NCI-H524 treated with DMSO at 0.1 percent for 48 hours (cell line): Measurements from ENCODE around the gene LUZP2.

ENCODE experiments used
- DNase-seq: peaks from one replicate; lab custom pipeline; 2025; lab: John Stamatoyannopoulos, UW

The LUZP2 gene

DNA sequence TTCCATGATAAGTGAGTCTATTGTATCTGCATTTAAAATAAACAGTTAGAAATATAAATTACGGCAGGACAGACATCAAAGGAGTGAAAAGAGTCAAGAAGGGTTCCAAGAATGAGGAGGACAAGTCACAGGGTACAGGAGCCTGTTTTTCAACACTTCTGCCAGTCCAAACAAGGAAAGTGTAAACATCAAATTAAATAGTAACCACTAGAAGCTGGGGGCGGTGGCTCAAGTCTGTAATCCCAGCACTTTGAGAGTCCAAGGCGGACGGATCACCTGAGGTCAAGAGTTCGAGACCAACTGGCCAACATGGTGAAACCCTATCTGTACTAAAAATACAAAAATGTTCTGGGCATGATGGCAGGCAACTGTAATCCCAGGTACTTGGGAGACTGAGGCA lies 219.6 kb downstream of the LUZP2 start:
- DNase-seq = no peak

DNA sequence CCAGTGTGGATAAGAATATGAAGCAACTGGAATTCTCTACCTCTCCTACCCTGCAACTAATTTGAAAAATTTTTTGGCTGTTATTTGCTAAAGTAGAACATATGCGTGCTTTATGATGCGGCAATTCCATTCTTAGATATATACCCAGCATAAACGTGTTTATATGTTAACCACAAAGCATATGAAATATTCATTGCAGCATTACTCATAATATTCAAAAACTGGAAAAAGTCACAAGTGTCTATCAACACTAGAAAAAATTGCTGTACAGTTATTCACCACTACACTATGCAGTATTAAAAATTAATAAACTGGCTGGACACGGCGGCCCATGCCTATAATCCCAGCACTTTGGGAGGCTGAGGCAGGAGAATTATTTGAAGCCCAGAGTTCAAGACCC lies 226.4 kb downstream of the LUZP2 start:
- no peak for DNase-seq

GRCh38 chr11:24731554-24731953 lies 234.7 kb downstream of the LUZP2 start:
- DNase-seq = no peak

- DNase-seq = no peak
These were observed 237.9 kb downstream of the LUZP2 start for GRCh38 chr11:24734742-24735237.

GRCh38 chr11:24738972-24739371 lies 242.1 kb downstream of the LUZP2 start:
- DNase-seq = no peak

- no peak for DNase-seq
These were observed 242.8 kb downstream of the LUZP2 start for GRCh38 chr11:24739637-24740036.

- DNase-seq = no peak
These were observed 250.7 kb downstream of the LUZP2 start for GRCh38 chr11:24747275-24748251.

DNA sequence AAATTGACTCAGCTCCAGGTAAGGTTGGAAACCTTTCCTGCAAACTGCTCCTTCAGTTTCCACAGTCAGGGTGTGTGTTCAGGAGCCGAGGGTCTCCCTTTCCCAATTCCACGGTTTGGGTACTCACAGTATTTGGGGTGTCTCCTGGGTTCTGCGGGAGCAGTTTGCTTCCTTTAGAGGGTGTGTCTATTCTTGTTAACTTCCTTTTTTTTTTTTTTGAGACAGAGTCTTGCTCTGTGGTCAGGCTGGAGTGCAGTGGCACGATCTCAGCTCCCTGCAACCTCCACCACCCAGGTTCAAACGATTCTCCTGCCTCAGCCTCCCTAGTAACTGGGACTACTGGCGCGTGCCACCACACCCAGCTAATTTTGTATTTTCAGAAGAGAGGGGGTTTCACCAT lies 251.4 kb downstream of the LUZP2 start:
- no peak for DNase-seq

GRCh38 chr11:24754406-24754805 lies 257.6 kb downstream of the LUZP2 start:
- DNase-seq = no peak

DNA sequence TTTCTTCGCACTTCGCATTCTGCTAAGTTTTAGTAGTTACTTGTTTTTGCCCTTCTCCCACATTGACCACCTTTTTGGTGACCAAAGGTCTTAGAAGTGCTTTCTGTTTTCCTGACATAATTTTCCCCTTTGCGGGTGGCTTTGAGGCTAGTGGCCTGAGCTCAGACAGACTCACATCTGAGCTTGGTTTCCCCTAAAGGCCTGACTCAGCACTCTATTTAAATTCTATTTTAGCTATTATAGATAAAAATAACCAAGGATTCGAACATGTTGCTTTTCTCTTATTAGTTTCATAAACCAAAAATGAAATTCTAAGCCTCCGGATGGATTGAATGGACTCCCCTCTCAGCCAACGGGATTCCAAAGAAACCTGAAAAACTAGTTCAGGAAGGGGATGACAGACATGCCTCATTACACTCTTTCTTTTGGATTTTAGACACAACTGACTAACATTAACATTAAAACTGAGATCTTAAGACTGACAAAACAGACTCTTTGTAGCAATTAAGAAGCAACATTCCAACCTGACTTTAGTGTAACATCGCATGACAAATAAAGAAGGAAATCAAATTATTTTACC lies 258.5 kb downstream of the LUZP2 start:
- no peak for DNase-seq

DNA sequence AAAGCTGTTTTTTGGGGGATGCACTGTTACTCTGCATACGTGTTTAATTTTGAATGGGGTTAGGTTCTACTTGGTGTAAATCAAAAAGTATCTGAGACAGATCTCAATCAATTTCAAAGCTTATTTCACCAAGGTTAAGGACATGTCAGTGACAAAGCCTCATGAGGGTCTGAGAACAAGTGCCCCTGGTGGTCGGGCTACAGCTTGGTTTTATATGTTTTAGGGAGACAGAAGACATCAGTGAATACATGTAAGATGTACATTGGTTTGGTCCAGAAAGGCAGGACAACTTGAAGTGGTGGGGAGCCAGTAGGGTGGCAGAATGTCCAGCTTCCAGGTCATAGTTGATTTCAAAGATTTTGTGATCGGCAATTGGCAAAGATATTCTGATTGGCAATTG lies 262.9 kb downstream of the LUZP2 start:
- DNase-seq = no peak

DNA sequence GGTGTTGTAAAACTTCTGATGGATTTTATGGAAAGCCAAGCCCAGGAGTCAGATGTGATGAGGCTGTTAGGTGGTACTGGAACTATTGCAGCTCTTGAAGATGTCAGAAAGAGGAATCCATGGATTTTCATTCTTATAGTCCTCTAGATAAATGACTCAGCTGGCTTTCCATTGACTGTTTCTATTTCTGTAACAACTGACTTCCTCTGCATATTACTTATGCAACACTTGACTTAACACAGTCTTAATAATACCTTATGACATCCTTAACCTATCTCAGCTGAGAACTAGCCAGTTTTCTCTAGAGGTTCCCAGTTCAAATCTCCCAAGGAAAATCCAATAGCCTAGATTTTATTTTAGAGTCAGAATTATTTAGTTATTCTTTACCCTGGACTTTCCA lies 263.8 kb downstream of the LUZP2 start:
- DNase-seq = no peak

GRCh38 chr11:24762076-24762475 lies 265.2 kb downstream of the LUZP2 start:
- no peak for DNase-seq

- DNase-seq = no peak
These were observed 270.6 kb downstream of the LUZP2 start for GRCh38 chr11:24767411-24767810.

GRCh38 chr11:24773322-24773721 lies 276.5 kb downstream of the LUZP2 start:
- no peak for DNase-seq

GRCh38 chr11:24779791-24780190 lies 282.9 kb downstream of the LUZP2 start:
- DNase-seq = no peak

- DNase-seq = no peak
These were observed 284.4 kb downstream of the LUZP2 start for GRCh38 chr11:24781288-24781687.

GRCh38 chr11:24793479-24793878 lies 296.6 kb downstream of the LUZP2 start:
- no peak for DNase-seq

- DNase-seq = no peak
These were observed 297.2 kb downstream of the LUZP2 start for GRCh38 chr11:24794064-24794463.

DNA sequence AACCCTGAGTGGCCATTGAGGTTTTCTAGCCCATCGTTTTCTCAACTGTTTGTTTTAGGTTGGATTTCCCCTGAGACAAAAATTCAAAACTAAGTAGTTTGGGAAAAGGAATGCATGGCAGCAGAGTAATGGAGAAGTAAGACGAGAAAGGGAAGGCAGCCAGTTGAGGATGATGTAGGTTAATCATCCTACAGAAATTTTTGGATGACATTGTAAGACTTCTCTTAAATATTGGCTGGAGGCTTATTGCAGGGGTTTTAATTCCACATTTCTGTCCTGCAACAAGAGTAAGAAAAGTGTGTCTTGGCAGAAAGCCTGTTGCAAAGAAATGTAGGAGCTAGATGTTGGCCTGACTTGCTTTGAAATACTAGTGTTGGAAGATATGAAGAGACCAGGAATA lies 308.8 kb downstream of the LUZP2 start:
- no peak for DNase-seq

DNA sequence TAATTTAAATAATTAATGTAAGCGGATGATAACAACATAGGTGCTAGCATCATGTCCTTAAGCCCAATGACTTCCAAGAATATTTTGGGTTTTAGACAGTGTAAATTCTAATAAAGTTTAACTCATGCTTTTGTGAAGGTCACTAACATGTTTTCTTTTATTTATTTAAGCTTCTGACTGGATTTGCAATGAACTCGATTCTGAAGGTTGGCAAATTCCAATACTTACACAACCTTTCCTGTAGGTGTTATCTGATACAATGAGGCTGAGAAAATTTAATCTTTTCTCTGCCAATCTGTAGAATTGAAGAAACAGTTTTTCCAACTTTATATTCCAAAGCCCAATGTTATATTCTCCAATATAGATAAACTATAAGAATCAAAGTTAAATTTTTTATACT lies 311.3 kb downstream of the LUZP2 start:
- no peak for DNase-seq

DNA sequence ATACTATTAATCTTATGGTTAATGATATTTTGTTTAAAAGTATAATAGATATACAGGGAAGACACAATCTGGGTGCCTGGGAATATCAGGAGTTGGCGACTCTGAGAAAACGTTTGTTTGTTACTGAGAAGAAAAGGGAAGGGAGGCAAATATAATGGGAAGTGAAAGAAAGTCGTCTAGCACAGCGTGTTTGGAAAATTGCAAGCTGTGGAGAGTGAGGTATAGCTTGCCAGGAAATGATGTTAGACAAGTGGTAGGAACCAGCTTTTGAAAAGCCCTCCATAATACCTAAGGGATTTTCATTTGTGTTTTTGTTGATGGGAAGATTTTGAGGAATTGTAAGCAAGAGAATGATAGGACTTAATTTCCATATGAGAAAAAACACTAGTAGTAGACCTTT lies 322.2 kb downstream of the LUZP2 start:
- no peak for DNase-seq

DNA sequence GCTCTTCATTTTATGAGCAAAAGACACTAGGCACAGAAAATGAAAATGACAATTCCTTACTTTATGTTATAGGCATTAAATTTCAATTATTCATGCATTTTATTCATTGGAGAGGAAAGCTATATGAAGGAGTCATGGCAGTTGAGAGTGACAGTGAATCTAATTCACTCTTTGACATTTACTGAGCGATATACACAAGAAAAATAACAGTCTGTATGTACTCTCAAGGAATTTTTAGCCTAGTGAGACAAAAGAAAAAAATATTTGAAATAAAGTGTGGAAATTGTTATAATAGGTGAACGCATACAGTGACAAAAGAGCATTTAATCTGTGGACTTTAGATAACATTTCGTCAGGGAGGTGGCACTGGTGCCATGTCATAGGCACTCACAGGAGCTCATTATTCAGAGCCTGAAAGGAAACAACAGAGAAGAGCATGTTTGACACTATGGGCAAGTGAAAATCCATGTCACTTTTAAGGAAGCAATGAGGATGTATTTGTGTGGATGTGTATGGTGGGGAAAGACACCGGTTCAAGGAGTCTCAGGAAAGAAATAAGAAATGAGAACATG lies 323.1 kb downstream of the LUZP2 start:
- no peak for DNase-seq
